ENCODE results near the gene NPB. TPM values are rescaled to one million over a fixed set of nuclear protein-coding genes. Genes with fewer than 3 reads are reported as not detected.

The NPB gene
- total RNA-seq, 2 experiments from 2014 or later: 0.20 TPM; not detected in 1

DNA sequence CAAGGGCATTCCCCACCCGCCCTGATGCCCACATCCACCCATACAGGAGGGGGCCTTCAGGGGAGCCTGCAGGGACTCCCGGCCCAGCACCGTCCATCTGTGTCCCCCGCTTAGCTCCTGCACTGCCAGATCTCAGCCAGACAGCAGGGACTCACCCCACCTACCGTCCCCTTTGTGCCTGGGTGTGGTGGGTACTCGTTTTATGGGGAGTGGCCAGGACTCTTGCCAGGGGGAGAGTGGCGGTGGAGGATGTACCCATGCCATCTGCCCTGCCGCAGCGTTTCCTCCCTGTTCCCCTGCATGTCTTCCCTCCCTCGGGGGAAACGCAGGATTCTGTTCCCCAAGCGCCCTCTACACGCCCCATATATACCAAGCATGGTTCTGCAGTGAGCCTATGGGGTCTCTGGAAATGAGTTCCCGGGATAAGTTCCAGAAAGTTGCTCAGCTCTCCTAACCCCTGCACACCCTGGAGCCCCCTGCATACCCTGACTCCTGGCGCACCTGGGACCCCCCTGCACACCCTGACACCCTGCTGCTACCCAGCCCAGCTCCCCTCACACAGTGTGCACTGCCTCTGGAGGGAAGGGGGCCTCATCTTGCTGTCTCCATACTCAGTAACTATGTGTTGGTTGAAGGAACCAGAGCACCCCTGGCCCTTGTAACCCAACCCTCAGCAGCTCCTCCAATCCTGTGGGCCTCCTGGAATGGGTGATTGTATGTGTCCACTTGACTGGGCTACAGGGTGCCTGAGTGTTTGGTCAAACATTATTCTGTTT lies 29.7 kb downstream of the NPB start:
- CTCF ChIA-PET: no interaction called here
- Histone ChIP-seq H3K27me3 (ENCODE audit: control insufficient read depth in 1 of 2, insufficient read depth in 2 of 2, low read length in 2 of 2) (peaks cover 19 to 20% of the 10 kb centered on the region in 2 experiments), H3K9me3 (ENCODE audit: control insufficient read depth in 1 of 2, insufficient read depth in 1 of 2, low read length in 2 of 2) (no peaks in the 10 kb centered on the region), H3K4me1 (ENCODE audit: insufficient read depth, low read length) (peaks cover 22% of the 10 kb centered on the region), H3K4me3 (ENCODE audit: low read length) (no peak overlapping the region), H3K27ac (ENCODE audit: low read depth in 1 of 2, low read length in 2 of 2) (no peak overlapping the region), H3K36me3 (ENCODE audit: insufficient read depth, low read length) (no peaks in the 10 kb centered on the region)
- no peaks in the 10 kb centered on the region for H3K36me3 Mint-ChIP-seq (ENCODE audit: low read depth)
- POLR2A ChIA-PET: no interaction called here
- H3K27me3 Mint-ChIP-seq: peaks cover 19% of the 10 kb centered on the region
- no peaks in the 10 kb centered on the region for H3K9me3 Mint-ChIP-seq
- no peaks in the 10 kb centered on the region for H3K4me1 Mint-ChIP-seq (ENCODE audit: low read depth)
- ATAC-seq (ENCODE audit: poor library complexity) (no peak), DNase-seq (no peak)
- H3K27ac Mint-ChIP-seq: no peak overlapping the region
- TF ChIP-seq, protein P1, sequence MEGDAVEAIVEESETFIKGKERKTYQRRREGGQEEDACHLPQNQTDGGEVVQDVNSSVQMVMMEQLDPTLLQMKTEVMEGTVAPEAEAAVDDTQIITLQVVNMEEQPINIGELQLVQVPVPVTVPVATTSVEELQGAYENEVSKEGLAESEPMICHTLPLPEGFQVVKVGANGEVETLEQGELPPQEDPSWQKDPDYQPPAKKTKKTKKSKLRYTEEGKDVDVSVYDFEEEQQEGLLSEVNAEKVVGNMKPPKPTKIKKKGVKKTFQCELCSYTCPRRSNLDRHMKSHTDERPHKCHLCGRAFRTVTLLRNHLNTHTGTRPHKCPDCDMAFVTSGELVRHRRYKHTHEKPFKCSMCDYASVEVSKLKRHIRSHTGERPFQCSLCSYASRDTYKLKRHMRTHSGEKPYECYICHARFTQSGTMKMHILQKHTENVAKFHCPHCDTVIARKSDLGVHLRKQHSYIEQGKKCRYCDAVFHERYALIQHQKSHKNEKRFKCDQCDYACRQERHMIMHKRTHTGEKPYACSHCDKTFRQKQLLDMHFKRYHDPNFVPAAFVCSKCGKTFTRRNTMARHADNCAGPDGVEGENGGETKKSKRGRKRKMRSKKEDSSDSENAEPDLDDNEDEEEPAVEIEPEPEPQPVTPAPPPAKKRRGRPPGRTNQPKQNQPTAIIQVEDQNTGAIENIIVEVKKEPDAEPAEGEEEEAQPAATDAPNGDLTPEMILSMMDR (IDR thresholded peaks at IDR 0.05): no peak
- intact Hi-C loops (cut with DNase I, micrococcal nuclease): no loop called here
- peak overlapping the region; percentile 45 for H3K4me3 Mint-ChIP-seq

DNA sequence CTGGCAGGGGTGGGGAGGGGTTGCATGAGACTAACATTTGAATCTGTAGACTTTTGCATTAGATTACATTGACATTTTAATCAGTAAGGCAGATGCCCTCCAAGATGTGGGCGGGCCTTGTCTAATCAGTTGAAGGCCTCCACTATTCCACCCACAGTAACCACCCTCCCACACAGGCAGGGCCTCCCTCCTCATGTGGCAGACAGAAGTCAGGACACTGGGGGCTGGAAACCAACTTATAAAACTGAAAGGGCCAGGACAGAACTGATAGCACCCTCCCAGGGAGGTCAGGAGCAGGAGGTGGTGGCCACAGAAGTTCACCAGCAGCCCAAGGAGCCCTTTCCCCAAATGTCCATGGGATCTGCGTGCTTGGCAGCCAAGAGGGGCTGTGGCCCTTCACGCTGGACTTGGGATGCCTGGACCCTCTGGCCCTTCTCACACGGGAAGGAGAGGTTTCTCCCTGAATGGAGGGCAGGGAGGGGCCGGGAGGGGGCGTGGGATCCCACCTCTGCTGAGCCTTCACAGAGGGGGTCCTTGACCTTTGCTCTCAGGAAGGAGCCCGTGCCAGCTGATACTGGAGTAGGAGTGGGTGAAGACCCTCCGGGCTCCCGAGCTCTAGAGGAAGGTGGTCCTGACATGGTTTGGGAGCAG lies 30.4 kb downstream of the NPB start:
- intact Hi-C loops (cut with DNase I, micrococcal nuclease): no loop called here
- ChIA-PET POLR2A (no interaction called here), CTCF (no interaction called here)
- H3K27me3 Mint-ChIP-seq: peaks cover 19% of the 10 kb centered on the region
- no peak for ATAC-seq (ENCODE audit: poor library complexity)
- no peaks in the 10 kb centered on the region for H3K9me3 Mint-ChIP-seq
- TF ChIP-seq, protein P1 (IDR thresholded peaks at IDR 0.05): no peak
- no peak overlapping the region for H3K27ac Mint-ChIP-seq
- H3K9me3 ChIP-seq (ENCODE audit: control insufficient read depth in 1 of 2, insufficient read depth in 1 of 2, low read length in 2 of 2): no peaks in the 10 kb centered on the region
- H3K4me1 Mint-ChIP-seq (ENCODE audit: low read depth): no peaks in the 10 kb centered on the region
- H3K4me1 ChIP-seq (ENCODE audit: insufficient read depth, low read length): peaks cover 25% of the 10 kb centered on the region
- no peaks in the 10 kb centered on the region for H3K36me3 Mint-ChIP-seq (ENCODE audit: low read depth)
- H3K27me3 ChIP-seq (ENCODE audit: control insufficient read depth in 1 of 2, insufficient read depth in 2 of 2, low read length in 2 of 2): peaks cover 19 to 20% of the 10 kb centered on the region in 2 experiments
- no peak for DNase-seq
- no peak overlapping the region for H3K4me3 ChIP-seq (ENCODE audit: low read length)
- no peaks in the 10 kb centered on the region for H3K36me3 ChIP-seq (ENCODE audit: insufficient read depth, low read length)
- peak overlapping the region; percentile 45 for H3K4me3 Mint-ChIP-seq
- no peak overlapping the region for H3K27ac ChIP-seq (ENCODE audit: low read depth in 1 of 2, low read length in 2 of 2)

DNA sequence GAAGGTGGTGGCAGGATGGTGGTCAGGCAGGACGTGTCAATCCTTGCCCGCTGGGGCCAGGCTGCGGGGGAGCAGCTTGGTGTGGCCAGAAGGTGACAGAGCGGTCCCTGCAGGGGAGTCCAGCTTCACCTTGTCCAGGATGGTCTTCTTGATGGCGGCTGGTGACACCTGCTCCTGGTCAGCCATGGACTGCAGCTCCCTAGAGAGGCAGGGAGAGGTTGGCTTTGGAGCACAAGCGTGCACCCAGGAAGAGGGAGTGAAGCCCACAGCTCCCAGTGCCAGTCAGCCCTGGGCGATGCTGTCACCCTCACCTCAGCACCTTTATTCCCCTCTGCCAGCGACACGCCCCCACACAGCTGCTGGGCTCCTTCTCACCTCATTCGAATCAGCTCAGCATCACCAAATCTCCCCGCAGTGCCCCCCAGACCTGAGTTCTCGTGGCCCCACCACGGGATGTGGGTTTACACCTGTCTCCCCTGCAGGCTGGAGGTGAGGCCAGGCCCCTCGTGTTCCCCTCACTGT lies 31.2 kb downstream of the NPB start:
- Histone ChIP-seq H3K27ac (ENCODE audit: low read depth in 1 of 2, low read length in 2 of 2) (no peak overlapping the region), H3K27me3 (ENCODE audit: control insufficient read depth in 1 of 2, insufficient read depth in 2 of 2, low read length in 2 of 2) (peaks cover 17 to 18% of the 10 kb centered on the region in 2 experiments), H3K4me3 (ENCODE audit: low read length) (no peak overlapping the region), H3K9me3 (ENCODE audit: control insufficient read depth in 1 of 2, insufficient read depth in 1 of 2, low read length in 2 of 2) (no peaks in the 10 kb centered on the region), H3K4me1 (ENCODE audit: insufficient read depth, low read length) (peaks cover 27% of the 10 kb centered on the region), H3K36me3 (ENCODE audit: insufficient read depth, low read length) (no peaks in the 10 kb centered on the region)
- intact Hi-C loops (cut with DNase I, micrococcal nuclease): no loop called here
- H3K36me3 Mint-ChIP-seq (ENCODE audit: low read depth): no peaks in the 10 kb centered on the region
- TF ChIP-seq, protein P1 (IDR thresholded peaks at IDR 0.05): no peak
- peaks cover 19% of the 10 kb centered on the region for H3K27me3 Mint-ChIP-seq
- no peaks in the 10 kb centered on the region for H3K9me3 Mint-ChIP-seq
- peak overlapping the region; percentile 7 for H3K4me3 Mint-ChIP-seq
- DNase-seq (no peak), ATAC-seq (ENCODE audit: poor library complexity) (no peak)
- H3K4me1 Mint-ChIP-seq (ENCODE audit: low read depth): no peaks in the 10 kb centered on the region
- CTCF ChIA-PET: interaction anchor here (1.9 kb wide), 1 partner anchor 26 kb away, joined by 6 read pairs; no protein-coding TSS in a partner anchor
- H3K27ac Mint-ChIP-seq: no peak overlapping the region
- POLR2A ChIA-PET: no interaction called here
